WI38 (cell line): ENCODE results near the gene RASAL3.

Experiments used
- H3K4me3 ChIP-seq: 2 replicates; pipeline ENCODE4 v1.5.1; 2011; ENCODE audit warnings: low read depth, mild to moderate bottlenecking, control low read depth, low read length
- CTCF ChIP-seq: IDR thresholded peaks from 2 replicates; pipeline ENCODE4 v1.5.1; 2012; ENCODE audit warnings: low read depth, mild to moderate bottlenecking, control low read depth, low read length

Gene RASAL3

GRCh38 chr19:15456871-15457700, 7.3 kb downstream of the RASAL3 start:
- TF ChIP-seq CTCF, result no peak
- H3K4me3 ChIP-seq, result no peak overlapping the region

GRCh38 chr19:15456441-15456840, 7.9 kb downstream of the RASAL3 start:
- no peak for TF ChIP-seq CTCF
- H3K4me3 ChIP-seq, result no peak overlapping the region

- TF ChIP-seq CTCF, result no peak
- no peak overlapping the region for H3K4me3 ChIP-seq
These were observed 8.3 kb downstream of the RASAL3 start for GRCh38 chr19:15455996-15456395.

- H3K4me3 ChIP-seq, result no peak overlapping the region
- no peak for TF ChIP-seq CTCF
These were observed 10.2 kb downstream of the RASAL3 start for GRCh38 chr19:15453906-15454860.

- peak overlapping the region; percentile 49 for H3K4me3 ChIP-seq
- peak; percentile 22; the same call in 1 of the 2 replicates for TF ChIP-seq CTCF
These were observed 11.2 kb downstream of the RASAL3 start for GRCh38 chr19:15453091-15453578.

GRCh38 chr19:15452111-15453047, 12.0 kb downstream of the RASAL3 start:
- TF ChIP-seq CTCF, result no peak
- H3K4me3 ChIP-seq, result peak overlapping the region; percentile 49
